Panc1 (cell line): Measurements from ENCODE around the gene LENEP.

ENCODE experiments used
- POLR2AphosphoS5 ChIP-seq: IDR thresholded peaks from 2 replicates; pipeline ENCODE4 v1.6.1; 2012; ENCODE audit warnings: mild to moderate bottlenecking, low read depth, low read length, moderate library complexity
- SIN3A ChIP-seq: IDR thresholded peaks from 2 replicates; pipeline ENCODE4 v1.6.1; 2012; ENCODE audit warnings: low read depth, mild to moderate bottlenecking, low read length, moderate library complexity, borderline replicate concordance; ENCODE audit not compliant: insufficient read depth
- TF ChIP-seq, protein P1 (sequence below): fragments of 450-650 bp; IDR thresholded peaks from 2 replicates; pipeline ENCODE4 v1.5.1; 2017; ENCODE audit warnings: mild to moderate bottlenecking
- TF ChIP-seq, protein P2 (sequence below), 2 experiments: IDR thresholded peaks; 2 replicates each; pipeline ENCODE4 v1.6.1; 2011 to 2012; ENCODE audit warnings: low read depth in 2 of 2, control low read depth in 1 of 2, low read length in 1 of 2, mild to moderate bottlenecking in 1 of 2, moderate library complexity in 1 of 2; ENCODE audit not compliant: insufficient read depth in 1 of 2

DNA sequence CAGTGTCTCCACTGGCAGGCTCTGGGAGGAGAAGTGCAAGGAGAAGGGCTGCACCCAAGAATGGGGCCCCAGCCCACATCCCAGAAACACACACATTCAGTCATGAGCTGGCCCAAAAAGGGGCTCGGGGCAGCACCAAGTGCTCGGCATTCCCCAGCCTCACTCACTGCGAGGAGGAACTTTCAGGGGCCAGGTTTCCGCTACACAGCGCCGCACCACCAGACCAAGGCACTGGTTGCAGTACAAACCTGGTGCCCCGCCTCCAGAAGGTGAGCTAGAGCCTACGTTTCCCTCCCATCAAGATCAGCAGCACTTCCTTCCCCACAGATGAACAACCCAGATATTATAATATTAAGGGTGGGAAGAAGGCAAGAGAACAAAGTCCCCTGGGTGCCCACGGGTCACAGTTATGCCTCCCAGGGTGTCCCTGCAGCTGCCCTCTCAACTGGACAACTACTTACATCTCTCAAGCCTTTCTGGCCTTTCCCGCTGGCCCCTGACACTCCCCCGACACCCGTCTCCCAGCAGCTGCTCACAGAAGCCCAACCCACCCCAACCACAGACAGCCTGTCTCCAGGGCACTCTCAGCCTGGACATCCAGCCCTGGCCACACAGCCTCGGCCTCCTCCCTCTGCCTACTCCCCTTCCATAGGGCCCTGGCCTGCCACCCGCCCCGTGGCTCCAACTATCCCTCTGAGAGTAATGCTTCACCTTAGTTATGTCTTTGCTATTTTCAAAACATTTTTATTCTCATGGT is 41.3 kb upstream of the LENEP start:
- TF ChIP-seq, protein P1, sequence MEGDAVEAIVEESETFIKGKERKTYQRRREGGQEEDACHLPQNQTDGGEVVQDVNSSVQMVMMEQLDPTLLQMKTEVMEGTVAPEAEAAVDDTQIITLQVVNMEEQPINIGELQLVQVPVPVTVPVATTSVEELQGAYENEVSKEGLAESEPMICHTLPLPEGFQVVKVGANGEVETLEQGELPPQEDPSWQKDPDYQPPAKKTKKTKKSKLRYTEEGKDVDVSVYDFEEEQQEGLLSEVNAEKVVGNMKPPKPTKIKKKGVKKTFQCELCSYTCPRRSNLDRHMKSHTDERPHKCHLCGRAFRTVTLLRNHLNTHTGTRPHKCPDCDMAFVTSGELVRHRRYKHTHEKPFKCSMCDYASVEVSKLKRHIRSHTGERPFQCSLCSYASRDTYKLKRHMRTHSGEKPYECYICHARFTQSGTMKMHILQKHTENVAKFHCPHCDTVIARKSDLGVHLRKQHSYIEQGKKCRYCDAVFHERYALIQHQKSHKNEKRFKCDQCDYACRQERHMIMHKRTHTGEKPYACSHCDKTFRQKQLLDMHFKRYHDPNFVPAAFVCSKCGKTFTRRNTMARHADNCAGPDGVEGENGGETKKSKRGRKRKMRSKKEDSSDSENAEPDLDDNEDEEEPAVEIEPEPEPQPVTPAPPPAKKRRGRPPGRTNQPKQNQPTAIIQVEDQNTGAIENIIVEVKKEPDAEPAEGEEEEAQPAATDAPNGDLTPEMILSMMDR, result no peak
- no peak for TF ChIP-seq POLR2AphosphoS5
- TF ChIP-seq, protein P2, sequence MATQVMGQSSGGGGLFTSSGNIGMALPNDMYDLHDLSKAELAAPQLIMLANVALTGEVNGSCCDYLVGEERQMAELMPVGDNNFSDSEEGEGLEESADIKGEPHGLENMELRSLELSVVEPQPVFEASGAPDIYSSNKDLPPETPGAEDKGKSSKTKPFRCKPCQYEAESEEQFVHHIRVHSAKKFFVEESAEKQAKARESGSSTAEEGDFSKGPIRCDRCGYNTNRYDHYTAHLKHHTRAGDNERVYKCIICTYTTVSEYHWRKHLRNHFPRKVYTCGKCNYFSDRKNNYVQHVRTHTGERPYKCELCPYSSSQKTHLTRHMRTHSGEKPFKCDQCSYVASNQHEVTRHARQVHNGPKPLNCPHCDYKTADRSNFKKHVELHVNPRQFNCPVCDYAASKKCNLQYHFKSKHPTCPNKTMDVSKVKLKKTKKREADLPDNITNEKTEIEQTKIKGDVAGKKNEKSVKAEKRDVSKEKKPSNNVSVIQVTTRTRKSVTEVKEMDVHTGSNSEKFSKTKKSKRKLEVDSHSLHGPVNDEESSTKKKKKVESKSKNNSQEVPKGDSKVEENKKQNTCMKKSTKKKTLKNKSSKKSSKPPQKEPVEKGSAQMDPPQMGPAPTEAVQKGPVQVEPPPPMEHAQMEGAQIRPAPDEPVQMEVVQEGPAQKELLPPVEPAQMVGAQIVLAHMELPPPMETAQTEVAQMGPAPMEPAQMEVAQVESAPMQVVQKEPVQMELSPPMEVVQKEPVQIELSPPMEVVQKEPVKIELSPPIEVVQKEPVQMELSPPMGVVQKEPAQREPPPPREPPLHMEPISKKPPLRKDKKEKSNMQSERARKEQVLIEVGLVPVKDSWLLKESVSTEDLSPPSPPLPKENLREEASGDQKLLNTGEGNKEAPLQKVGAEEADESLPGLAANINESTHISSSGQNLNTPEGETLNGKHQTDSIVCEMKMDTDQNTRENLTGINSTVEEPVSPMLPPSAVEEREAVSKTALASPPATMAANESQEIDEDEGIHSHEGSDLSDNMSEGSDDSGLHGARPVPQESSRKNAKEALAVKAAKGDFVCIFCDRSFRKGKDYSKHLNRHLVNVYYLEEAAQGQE (IDR thresholded peaks at IDR 0.05; ENCODE audit: insufficient read depth in 1 of 2, low read depth in 2 of 2, low read length in 1 of 2), result no peak
- no peak for TF ChIP-seq SIN3A
